Testis (tissue), 2 donors: ENCODE measurements around the gene OTULINL.

Experiments
- POLR2A ChIP-seq: fragments of 450-650 bp; IDR thresholded peaks from one replicate; pipeline ENCODE4 v1.6.1; 2017; ENCODE audit warnings: antibody characterized with exemption, mild to moderate bottlenecking, moderate library complexity
- TF ChIP-seq, protein P1 (sequence below), 3 experiments: fragments of 450-650 bp in 2 of 3; fragments of 200-600 bp in 1 of 3; sonication (generic) in 1 of 3; IDR thresholded peaks; one replicate each; pipeline ENCODE4 v1.5.1; 2016 to 2019; ENCODE audit warnings: antibody characterized with exemption in 3 of 3, mild to moderate bottlenecking in 2 of 3, moderate library complexity in 1 of 3

DNA sequence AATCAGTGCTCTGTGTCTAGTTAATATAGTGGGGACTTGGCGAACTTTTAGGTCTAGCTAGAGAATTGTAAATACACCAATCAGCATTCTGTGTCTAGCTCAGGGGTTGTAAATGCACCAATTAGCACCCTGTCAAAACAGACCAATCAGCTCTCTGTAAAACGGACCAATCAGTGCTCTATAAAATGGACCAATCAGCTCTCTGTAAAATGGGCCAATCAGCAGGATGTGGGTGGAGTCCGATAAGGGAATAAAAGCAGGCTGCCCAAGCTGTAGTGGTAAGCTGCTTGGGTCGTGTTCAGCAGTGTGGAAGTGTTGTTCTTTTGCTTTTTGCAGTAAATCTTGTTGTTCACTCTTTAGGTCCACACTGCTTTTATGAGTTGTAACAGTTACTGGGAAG, 3.6 kb upstream of the OTULINL start:
- TF ChIP-seq, protein P1, sequence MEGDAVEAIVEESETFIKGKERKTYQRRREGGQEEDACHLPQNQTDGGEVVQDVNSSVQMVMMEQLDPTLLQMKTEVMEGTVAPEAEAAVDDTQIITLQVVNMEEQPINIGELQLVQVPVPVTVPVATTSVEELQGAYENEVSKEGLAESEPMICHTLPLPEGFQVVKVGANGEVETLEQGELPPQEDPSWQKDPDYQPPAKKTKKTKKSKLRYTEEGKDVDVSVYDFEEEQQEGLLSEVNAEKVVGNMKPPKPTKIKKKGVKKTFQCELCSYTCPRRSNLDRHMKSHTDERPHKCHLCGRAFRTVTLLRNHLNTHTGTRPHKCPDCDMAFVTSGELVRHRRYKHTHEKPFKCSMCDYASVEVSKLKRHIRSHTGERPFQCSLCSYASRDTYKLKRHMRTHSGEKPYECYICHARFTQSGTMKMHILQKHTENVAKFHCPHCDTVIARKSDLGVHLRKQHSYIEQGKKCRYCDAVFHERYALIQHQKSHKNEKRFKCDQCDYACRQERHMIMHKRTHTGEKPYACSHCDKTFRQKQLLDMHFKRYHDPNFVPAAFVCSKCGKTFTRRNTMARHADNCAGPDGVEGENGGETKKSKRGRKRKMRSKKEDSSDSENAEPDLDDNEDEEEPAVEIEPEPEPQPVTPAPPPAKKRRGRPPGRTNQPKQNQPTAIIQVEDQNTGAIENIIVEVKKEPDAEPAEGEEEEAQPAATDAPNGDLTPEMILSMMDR (IDR thresholded peaks at IDR 0.05) = no peak
- TF ChIP-seq POLR2A = no peak
